MCF 10A (cell line): ENCODE measurements around the gene NAV1. TPM values are rescaled to one million over a fixed set of nuclear protein-coding genes. Genes with fewer than 3 reads are reported as not detected.
A peak's percentile ranks its signal among the peaks of the same experiment; 100 is the strongest.

Experiments
- BruUV-seq: library from RNA; stranded (reverse); fragments of 400-500 nt; replicated peaks from 2 replicates; lab custom pipeline; 2021; lab: Mats Ljungman, UMichigan
- CTCF ChIA-PET: fragments of 300-600 bp; sonication (Branson Sonifier 250); formaldehyde crosslinking; extraction: SDS; loops from one replicate; lab custom pipeline; 2021; ENCODE audit warnings: antibody characterized with exemption, inconsistent platforms; lab: Yijun Ruan, JAX
- POLR2A ChIA-PET: fragments of 300-600, 350-650 bp; sonication (Branson Sonifier 250); formaldehyde crosslinking; extraction: SDS; loops from one replicate; lab custom pipeline; 2020; ENCODE audit warnings: antibody characterized with exemption, inconsistent platforms; lab: Yijun Ruan, JAX
- DNase-seq: peaks from one replicate; pipeline ENCODE4 v3.0.0-alpha.2; 2018; ENCODE audit not compliant: unreplicated experiment
- H3K27ac Mint-ChIP-seq: one replicate; pipeline ENCODE4 v1.8.0; 2022; ENCODE audit warnings: mild to moderate bottlenecking, low read depth, mixed read lengths; ENCODE audit not compliant: unreplicated experiment
- H3K27me3 Mint-ChIP-seq: one replicate; pipeline ENCODE4 v1.8.0; 2022; ENCODE audit warnings: mixed read lengths; ENCODE audit not compliant: insufficient read depth, unreplicated experiment
- H3K36me3 Mint-ChIP-seq: one replicate; pipeline ENCODE4 v1.8.0; 2022; ENCODE audit warnings: mild to moderate bottlenecking, moderate library complexity, mixed read lengths; ENCODE audit not compliant: insufficient read depth, unreplicated experiment
- H3K4me1 Mint-ChIP-seq: one replicate; pipeline ENCODE4 v1.8.0; 2022; ENCODE audit warnings: mixed read lengths; ENCODE audit not compliant: insufficient read depth, unreplicated experiment
- H3K4me3 Mint-ChIP-seq: one replicate; pipeline ENCODE4 v1.8.0; 2022; ENCODE audit warnings: mild to moderate bottlenecking, moderate library complexity, mixed read lengths; ENCODE audit not compliant: unreplicated experiment
- H3K9me3 Mint-ChIP-seq: one replicate; pipeline ENCODE4 v1.8.0; 2022; ENCODE audit warnings: mixed read lengths; ENCODE audit not compliant: unreplicated experiment
- intact Hi-C: fragments of 100-400 bp; cut with micrococcal nuclease; formaldehyde crosslinking; loops from 2 replicates; pipeline ENCODE4 v1.14.1; 2022
- total RNA-seq: library from RNA; stranded (reverse); gene quantifications from 2 replicates; pipeline ENCODE4 v1.2.3, GENCODE V29; 2022
- TF ChIP-seq, protein P1 (sequence below): fragments of 200-600 bp; IDR thresholded peaks from one replicate; pipeline ENCODE4 v1.8.0; 2022; ENCODE audit warnings: antibody characterized with exemption, mild to moderate bottlenecking; ENCODE audit not compliant: unreplicated experiment

Gene NAV1
- total RNA-seq, 1 experiment from 2014 or later, result 34.9 TPM

DNA sequence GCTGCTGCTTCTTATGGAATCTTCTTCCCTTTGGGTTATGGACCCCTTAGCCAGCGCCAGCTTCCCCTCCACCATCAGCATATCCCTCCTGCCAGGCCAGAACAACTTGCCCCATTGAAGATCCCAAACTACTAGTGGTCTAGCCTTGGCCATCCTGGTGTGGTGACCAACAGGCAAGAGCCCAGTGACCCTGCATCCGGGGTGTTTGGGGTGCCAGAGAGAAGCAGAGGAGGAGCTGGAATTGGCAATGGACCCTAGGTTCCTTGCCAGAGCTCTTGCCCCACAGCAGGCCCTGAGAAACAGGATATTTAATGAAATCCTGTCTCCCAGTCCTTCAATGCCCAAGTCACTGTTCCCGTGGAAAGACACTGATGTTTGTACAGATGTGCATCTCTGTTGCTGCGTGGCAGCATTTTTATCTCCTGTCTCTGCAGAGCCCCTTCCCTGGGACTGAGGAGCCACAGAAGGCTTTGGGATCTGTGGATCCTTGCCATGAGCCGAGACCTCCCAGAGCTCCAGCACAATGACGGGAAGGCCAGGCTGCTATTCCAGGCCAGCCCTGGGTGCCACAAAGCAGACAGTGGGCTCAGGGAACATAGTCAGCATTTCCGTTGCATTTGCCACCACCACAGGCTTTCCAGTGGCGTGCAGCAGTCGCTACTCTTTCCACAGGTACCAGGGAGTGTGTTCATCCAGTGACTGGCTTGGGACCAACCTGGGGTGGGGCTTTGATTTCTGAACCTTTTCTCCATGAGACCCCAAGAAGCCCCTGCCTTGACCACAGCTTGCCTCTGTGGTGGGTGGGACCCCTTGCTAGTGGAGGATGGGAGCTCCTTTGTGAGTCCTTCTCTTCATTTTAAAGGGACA lies 21.6 kb downstream of the NAV1 start:
- TF ChIP-seq, protein P1, sequence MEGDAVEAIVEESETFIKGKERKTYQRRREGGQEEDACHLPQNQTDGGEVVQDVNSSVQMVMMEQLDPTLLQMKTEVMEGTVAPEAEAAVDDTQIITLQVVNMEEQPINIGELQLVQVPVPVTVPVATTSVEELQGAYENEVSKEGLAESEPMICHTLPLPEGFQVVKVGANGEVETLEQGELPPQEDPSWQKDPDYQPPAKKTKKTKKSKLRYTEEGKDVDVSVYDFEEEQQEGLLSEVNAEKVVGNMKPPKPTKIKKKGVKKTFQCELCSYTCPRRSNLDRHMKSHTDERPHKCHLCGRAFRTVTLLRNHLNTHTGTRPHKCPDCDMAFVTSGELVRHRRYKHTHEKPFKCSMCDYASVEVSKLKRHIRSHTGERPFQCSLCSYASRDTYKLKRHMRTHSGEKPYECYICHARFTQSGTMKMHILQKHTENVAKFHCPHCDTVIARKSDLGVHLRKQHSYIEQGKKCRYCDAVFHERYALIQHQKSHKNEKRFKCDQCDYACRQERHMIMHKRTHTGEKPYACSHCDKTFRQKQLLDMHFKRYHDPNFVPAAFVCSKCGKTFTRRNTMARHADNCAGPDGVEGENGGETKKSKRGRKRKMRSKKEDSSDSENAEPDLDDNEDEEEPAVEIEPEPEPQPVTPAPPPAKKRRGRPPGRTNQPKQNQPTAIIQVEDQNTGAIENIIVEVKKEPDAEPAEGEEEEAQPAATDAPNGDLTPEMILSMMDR, result no peak
- Mint-ChIP-seq H3K27me3 (no peaks in the 10 kb centered on the region), H3K4me3 (no peak overlapping the region), H3K27ac (no peak overlapping the region), H3K9me3 (no peaks in the 10 kb centered on the region), H3K4me1 (peaks cover 48% of the 10 kb centered on the region), H3K36me3 (peaks cover 6% of the 10 kb centered on the region)
- ChIA-PET POLR2A (interaction anchor here (0.5 to 2.3 kb wide), 11 partner anchors 11 to 425 kb away, joined by 3 to 21 read pairs (median 4); no protein-coding TSS in a partner anchor), CTCF (interaction anchor here (0.6 to 17.3 kb wide), 53 partner anchors 9 to 413 kb away, joined by 3 to 779 read pairs (median 6); partner anchors contain the start of gene NAV1)
- intact Hi-C loops, result no loop called here
- peak; percentile 45 for DNase-seq
- BruUV-seq, result no TSS peak

DNA sequence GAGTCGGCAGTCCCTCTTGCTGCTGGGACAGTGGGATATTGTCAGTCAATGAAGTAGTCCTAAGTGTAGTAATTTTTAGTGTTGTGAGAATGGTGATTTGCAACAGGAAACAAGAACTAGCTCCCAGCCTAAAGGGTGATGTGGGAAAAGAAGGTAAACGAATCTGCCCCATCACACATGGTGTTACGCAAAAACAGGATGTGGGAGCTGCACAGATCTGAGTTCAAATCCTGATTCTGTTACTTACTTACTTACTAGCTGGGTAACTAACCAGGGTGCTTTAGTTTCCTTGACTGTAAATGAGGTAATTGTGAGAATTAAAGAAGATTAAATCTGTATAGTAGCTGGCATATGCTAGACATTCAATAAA lies 22.3 kb downstream of the NAV1 start:
- no peaks in the 10 kb centered on the region for H3K27me3 Mint-ChIP-seq
- TF ChIP-seq, protein P1, result no peak
- H3K9me3 Mint-ChIP-seq, result no peaks in the 10 kb centered on the region
- intact Hi-C loops, result no loop called here
- CTCF ChIA-PET, result interaction anchor here (0.7 to 17.3 kb wide), 32 partner anchors 8 to 261 kb away, joined by 3 to 779 read pairs (median 8); partner anchors contain the start of gene NAV1
- POLR2A ChIA-PET, result interaction anchor here (0.6 to 1.4 kb wide), 9 partner anchors 12 to 424 kb away, joined by 3 to 5 read pairs (median 4); no protein-coding TSS in a partner anchor
- peaks cover 54% of the 10 kb centered on the region for H3K4me1 Mint-ChIP-seq
- BruUV-seq, result no TSS peak
- no peak overlapping the region for H3K4me3 Mint-ChIP-seq
- peak; percentile 42 for DNase-seq
- peaks cover 6% of the 10 kb centered on the region for H3K36me3 Mint-ChIP-seq
- no peak overlapping the region for H3K27ac Mint-ChIP-seq

DNA sequence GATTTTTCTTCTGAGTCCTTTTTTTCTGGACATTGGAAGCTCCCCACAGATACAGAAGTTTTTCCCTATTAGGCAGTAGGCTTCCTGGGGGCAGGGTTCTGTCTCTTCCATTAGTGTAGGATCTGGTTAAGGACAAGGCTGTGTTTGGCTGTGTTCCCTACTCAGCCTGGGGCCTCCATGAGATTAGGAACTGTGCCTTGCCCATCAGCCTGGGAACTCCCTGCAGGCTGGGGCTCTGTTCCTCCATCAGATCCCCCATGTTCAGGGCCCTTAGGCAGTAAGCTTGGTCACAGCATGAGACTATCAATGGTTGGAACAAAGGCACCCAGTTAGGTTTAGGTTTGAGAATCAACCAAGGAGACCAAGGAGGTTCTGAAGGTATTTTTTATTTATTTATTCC lies 22.7 kb downstream of the NAV1 start:
- TF ChIP-seq, protein P1, result no peak
- H3K4me3 Mint-ChIP-seq, result no peak overlapping the region
- H3K27ac Mint-ChIP-seq, result peak overlapping the region; percentile 65
- H3K27me3 Mint-ChIP-seq, result no peaks in the 10 kb centered on the region
- H3K36me3 Mint-ChIP-seq, result peaks cover 6% of the 10 kb centered on the region
- intact Hi-C loops, result no loop called here
- ChIA-PET POLR2A (interaction anchor here (0.6 to 1.4 kb wide), 9 partner anchors 12 to 228 kb away, joined by 3 to 5 read pairs (median 4); no protein-coding TSS in a partner anchor), CTCF (interaction anchor here (0.6 to 17.3 kb wide), 28 partner anchors 8 to 245 kb away, joined by 3 to 779 read pairs (median 8); partner anchors contain the start of gene NAV1)
- peak; percentile 61 for DNase-seq
- no peaks in the 10 kb centered on the region for H3K9me3 Mint-ChIP-seq
- BruUV-seq, result no TSS peak
- H3K4me1 Mint-ChIP-seq, result peaks cover 58% of the 10 kb centered on the region

DNA sequence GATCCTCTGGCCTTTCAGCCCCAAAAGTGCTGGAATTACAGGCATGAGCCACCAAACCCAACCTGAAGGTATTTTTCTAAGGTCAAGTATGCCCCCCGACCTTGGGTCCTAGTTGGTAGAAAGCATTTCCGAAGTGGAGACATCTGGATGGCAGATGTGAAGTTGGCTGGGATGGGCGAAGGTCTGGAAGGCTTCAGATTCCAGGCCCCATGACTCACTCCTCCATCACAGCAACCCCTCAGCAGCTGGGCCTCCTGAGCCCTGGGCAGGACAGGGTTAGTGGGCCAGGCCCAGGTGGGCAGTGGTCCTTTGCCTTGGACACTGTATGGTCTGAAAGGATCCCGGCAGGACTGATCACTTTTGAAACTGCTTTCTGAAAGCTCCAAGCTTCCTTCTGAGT lies 23.3 kb downstream of the NAV1 start:
- H3K27me3 Mint-ChIP-seq, result no peaks in the 10 kb centered on the region
- no peak overlapping the region for H3K4me3 Mint-ChIP-seq
- POLR2A ChIA-PET, result interaction anchor here (0.6 to 1.4 kb wide), 5 partner anchors 11 to 228 kb away, joined by 3 to 5 read pairs (median 3); no protein-coding TSS in a partner anchor
- intact Hi-C loops, result loop anchor here (1.0 kb wide), 1 partner anchor 31 kb away; no protein-coding TSS in a partner anchor
- peak overlapping the region; percentile 65 for H3K27ac Mint-ChIP-seq
- TF ChIP-seq, protein P1, result no peak
- no TSS peak for BruUV-seq
- peaks cover 57% of the 10 kb centered on the region for H3K4me1 Mint-ChIP-seq
- H3K9me3 Mint-ChIP-seq, result no peaks in the 10 kb centered on the region
- CTCF ChIA-PET, result interaction anchor here (0.6 to 17.3 kb wide), 17 partner anchors 11 to 336 kb away, joined by 3 to 779 read pairs (median 4); partner anchors contain the start of gene NAV1
- H3K36me3 Mint-ChIP-seq, result peaks cover 6% of the 10 kb centered on the region
- peak; percentile 90 for DNase-seq
